ENCODE results near the gene RAB1B.

DNA sequence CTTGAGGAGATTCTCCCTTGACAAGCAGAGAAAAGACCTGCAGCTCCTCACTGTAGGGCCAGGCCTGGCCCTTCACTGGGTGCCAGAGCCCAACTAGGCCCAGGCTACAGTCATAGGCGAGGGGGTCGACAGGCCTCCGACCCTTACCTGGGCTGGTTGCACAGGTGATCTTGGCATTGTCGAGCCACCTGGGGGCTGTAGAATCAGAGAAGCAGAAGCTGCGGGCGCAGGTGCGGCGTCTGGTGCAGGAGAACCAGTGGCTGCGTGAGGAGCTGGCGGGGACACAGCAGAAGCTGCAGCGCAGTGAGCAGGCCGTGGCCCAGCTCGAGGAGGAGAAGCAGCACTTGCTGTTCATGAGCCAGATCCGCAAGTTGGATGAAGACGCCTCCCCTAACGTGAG is 6.9 kb upstream of the RAB1B start:
- TF ChIP-seq POLR2AphosphoS5 (IDR thresholded peaks at IDR 0.05): no peak
- TF ChIP-seq CTCF (IDR thresholded peaks at IDR 0.05): no peak
- TF ChIP-seq POLR2A (IDR thresholded peaks at IDR 0.05): no peak

Measured in breast epithelium (tissue), 3 donors.